Stomach (tissue), 9 donors: Measurements from ENCODE around the gene ARL11. TPM values are rescaled to one million over a fixed set of nuclear protein-coding genes. Genes with fewer than 3 reads are reported as not detected.
"Not testable (repeated sequence)": the region's sequence is repeated elsewhere in the genome, so short reads cannot be mapped to it uniquely, and the experiment has no call there.

Experiments
- DNase-seq, 2 donors: peaks; one replicate each; pipeline versions ENCODE4 v3.0.0 to v3.0.0-alpha.2; 2013 to 2019
- H3K27ac ChIP-seq, 5 donors: fragments of 200-600 bp in 4 of 5; sonication (generic) in 4 of 5; one replicate each; pipeline ENCODE4 v1.5.1; 2013 to 2019; ENCODE audit warnings: mild to moderate bottlenecking in 1 of 5, moderate library complexity in 1 of 5
- H3K27me3 ChIP-seq, 3 donors: fragments of 200-600 bp; sonication (generic); one replicate each; pipeline ENCODE4 v1.5.1; 2017 to 2019; ENCODE audit warnings: mixed run types in 1 of 3
- H3K36me3 ChIP-seq, 4 donors: fragments of 200-600 bp; sonication (generic); 1 replicate in 3 of 4; 2 replicates in 1 of 4; pipeline ENCODE4 v1.5.1; 2016 to 2019
- H3K4me1 ChIP-seq, 4 donors: fragments of 200-600 bp; sonication (generic); one replicate each; pipeline ENCODE4 v1.5.1; 2016 to 2019
- H3K4me3 ChIP-seq, 4 donors: fragments of 200-600 bp; sonication (generic) in 3 of 4; one replicate each; pipeline ENCODE4 v1.5.1; 2016 to 2019; ENCODE audit warnings: mild to moderate bottlenecking in 1 of 4
- H3K9me3 ChIP-seq, 4 donors: fragments of 200-600 bp; sonication (generic); one replicate each; pipeline ENCODE4 v1.5.1; 2016 to 2019
- CTCF ChIP-seq, 7 experiments: fragments of 450-650 bp in 4 of 7; fragments of 200-600 bp in 3 of 7; sonication (generic) in 3 of 7; IDR thresholded peaks; one replicate each; pipeline ENCODE4 v1.5.1; 2016 to 2019; ENCODE audit warnings: antibody characterized with exemption in 7 of 7, control low read depth in 2 of 7, mild to moderate bottlenecking in 1 of 7
- EP300 ChIP-seq: sonication (generic); formaldehyde crosslinking; IDR thresholded peaks from one replicate; pipeline ENCODE4 v1.6.1; 2017; ENCODE audit warnings: antibody characterized with exemption
- POLR2A ChIP-seq, 4 donors: fragments of 450-650 bp; IDR thresholded peaks; one replicate each; pipeline ENCODE4 v1.6.1; 2016; ENCODE audit warnings: antibody characterized with exemption in 4 of 4, control low read depth in 2 of 4, mild to moderate bottlenecking in 1 of 4, moderate library complexity in 1 of 4
- POLR2AphosphoS5 ChIP-seq, 3 donors: sonication (generic); formaldehyde crosslinking; IDR thresholded peaks; one replicate each; pipeline ENCODE4 v1.6.1; 2016; ENCODE audit warnings: antibody characterized with exemption in 3 of 3
- WGBS, 5 donors: extraction: QIAGEN DNeasy Blood & Tissue Kit in 3 of 5; methylation state at CpG; one replicate each; pipeline versions ENCODE4 v1.1.5 to v1.1.7; 2013 to 2018; 5-methylcytosine and 5-hydroxymethylcytosine counted together
- intact Hi-C: fragments of 100-400 bp; cut with DNase I; formaldehyde crosslinking; loops from one replicate; pipeline ENCODE4 v1.15.1; 2023; ENCODE audit warnings: low total_unique reads
- polyA plus RNA-seq, 3 donors: library from polyadenylated mRNA; stranded (reverse); fragments of 200-250 nt; gene quantifications; one replicate each; pipeline ENCODE4 v1.2.3, GENCODE V29; 2013
- total RNA-seq, 5 donors: library from RNA; depleted of rRNA; stranded (reverse); fragments of >200 nt; gene quantifications; one replicate each; pipeline versions ENCODE4 v1.1.0 to v1.2.3, GENCODE V29; 2014 to 2016
- donor health status: healthy with polysubstance abuse.
- donor health status: Bipolar disorder and iron deficiency.
- donor health status: healthy.

Gene ARL11
- total and polyA plus RNA-seq, 8 donors: under 0.01 to 1.2 (median 0.55) TPM; not detected in 2

- Histone ChIP-seq H3K4me3 (no peak overlapping the region), H3K27ac (no peak overlapping the region), H3K9me3 (no peaks in the 10 kb centered on the region), H3K36me3 (no peaks in the 10 kb centered on the region), H3K4me1 (no peaks in the 10 kb centered on the region), H3K27me3 (no peaks in the 10 kb centered on the region)
- TF ChIP-seq POLR2AphosphoS5 (IDR thresholded peaks at IDR 0.05): no peak
- TF ChIP-seq EP300: no peak
- no peak for TF ChIP-seq CTCF (IDR thresholded peaks at IDR 0.05)
- TF ChIP-seq POLR2A (IDR thresholded peaks at IDR 0.05): no peak
- intact Hi-C loops: no loop called here
- DNase-seq: no peak
Measured at GRCh38 chr13:49594576-49594975, 33.7 kb upstream of the ARL11 start.

- H3K4me1 ChIP-seq: no peaks in the 10 kb centered on the region
Measured at GRCh38 chr13:49596221-49596620, 32.1 kb upstream of the ARL11 start.

GRCh38 chr13:49597043-49597641 is 31.2 kb upstream of the ARL11 start:
- Histone ChIP-seq H3K9me3 (no peaks in the 10 kb centered on the region), H3K4me3 (no peak overlapping the region), H3K27ac (no peak overlapping the region), H3K27me3 (no peaks in the 10 kb centered on the region), H3K4me1 (no peaks in the 10 kb centered on the region), H3K36me3 (no peaks in the 10 kb centered on the region)
- DNase-seq: no peak
- TF ChIP-seq POLR2A (IDR thresholded peaks at IDR 0.05) (no peak), CTCF (IDR thresholded peaks at IDR 0.05) (no peak), POLR2AphosphoS5 (IDR thresholded peaks at IDR 0.05) (no peak), EP300 (no peak)
- intact Hi-C loops: no loop called here
- WGBS, 5 donors: 75 to 84% (median 79%) methylated on average over 11 of the region's 11 CpGs

More at GRCh38 chr13:49596221-49596620, 32.1 kb upstream of the ARL11 start:
- WGBS, 5 donors: 53 to 89% (median 70%) methylated on average over 2 of the region's 2 CpGs
- Histone ChIP-seq H3K36me3 (no peaks in the 10 kb centered on the region), H3K27ac (no peak overlapping the region), H3K9me3 (no peaks in the 10 kb centered on the region), H3K27me3 (no peaks in the 10 kb centered on the region), H3K4me3 (no peak overlapping the region)
- DNase-seq: no peak
- TF ChIP-seq POLR2A (IDR thresholded peaks at IDR 0.05) (no peak), EP300 (no peak), CTCF (IDR thresholded peaks at IDR 0.05) (no peak), POLR2AphosphoS5 (IDR thresholded peaks at IDR 0.05) (no peak)
- intact Hi-C loops: no loop called here

GRCh38 chr13:49602005-49602404 is 26.3 kb upstream of the ARL11 start:
- Histone ChIP-seq H3K36me3 (no peaks in the 10 kb centered on the region), H3K9me3 (no peaks in the 10 kb centered on the region), H3K4me1 (peaks cover 0 to 10% (median 7%) of the 10 kb centered on the region in 4 donors), H3K27me3 (no peaks in the 10 kb centered on the region), H3K27ac (no peak overlapping the region), H3K4me3 (no peak overlapping the region)
- TF ChIP-seq POLR2A (IDR thresholded peaks at IDR 0.05) (no peak), POLR2AphosphoS5 (IDR thresholded peaks at IDR 0.05) (no peak), EP300 (no peak), CTCF (IDR thresholded peaks at IDR 0.05) (no peak)
- intact Hi-C loops: loop anchor here (10.0 kb wide), 1 partner anchor 47 kb away; no protein-coding TSS in a partner anchor
- WGBS, 5 donors: 32 to 50% (median 44%) methylated on average over 1 of the region's 1 CpG
- no peak for DNase-seq

GRCh38 chr13:49602615-49603014 is 25.7 kb upstream of the ARL11 start:
- not testable (repeated sequence) for H3K4me3 ChIP-seq, H3K9me3 ChIP-seq, H3K27me3 ChIP-seq, H3K27ac ChIP-seq, H3K36me3 ChIP-seq, DNase-seq
- H3K4me1 ChIP-seq: peaks cover 0 to 10% (median 7%) of the 10 kb centered on the region in 4 donors
- intact Hi-C loops: loop anchor here (10.0 kb wide), 1 partner anchor 48 kb away; no protein-coding TSS in a partner anchor
- WGBS, 5 donors: 85 to 96% (median 94%) methylated on average over 7 of the region's 7 CpGs
